ENCODE measurements around the gene ST8SIA6.
A peak's percentile ranks its signal among the peaks of the same experiment; 100 is the strongest.
"Not testable (repeated sequence)": the region's sequence is repeated elsewhere in the genome, so short reads cannot be mapped to it uniquely, and the experiment has no call there.

ST8SIA6 gene

DNA sequence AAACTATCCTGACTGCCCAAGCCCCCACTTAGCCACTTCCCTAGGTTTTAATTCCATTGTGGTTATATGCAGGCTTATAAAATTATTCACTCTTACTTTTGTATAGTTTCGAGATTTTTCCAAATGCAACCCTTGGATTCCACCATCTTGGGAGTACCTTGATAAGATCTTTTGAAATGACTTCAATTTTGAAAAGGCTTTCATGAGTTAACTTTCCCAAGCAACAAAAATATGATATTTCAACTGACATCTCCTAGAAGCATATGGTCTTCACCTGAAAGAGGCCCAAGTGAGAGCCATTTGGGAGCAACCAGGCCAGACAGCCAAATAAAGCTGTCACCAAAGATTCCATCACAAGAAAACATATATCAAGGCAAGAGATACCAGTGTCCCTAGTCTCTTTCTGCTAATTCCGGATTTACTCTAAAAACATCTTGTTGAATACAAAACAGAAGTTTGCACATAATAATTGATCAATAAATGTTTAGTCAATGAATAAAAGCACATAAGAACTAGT lies 1.7 kb upstream of the ST8SIA6 start:
- DNase-seq: no peak

DNA sequence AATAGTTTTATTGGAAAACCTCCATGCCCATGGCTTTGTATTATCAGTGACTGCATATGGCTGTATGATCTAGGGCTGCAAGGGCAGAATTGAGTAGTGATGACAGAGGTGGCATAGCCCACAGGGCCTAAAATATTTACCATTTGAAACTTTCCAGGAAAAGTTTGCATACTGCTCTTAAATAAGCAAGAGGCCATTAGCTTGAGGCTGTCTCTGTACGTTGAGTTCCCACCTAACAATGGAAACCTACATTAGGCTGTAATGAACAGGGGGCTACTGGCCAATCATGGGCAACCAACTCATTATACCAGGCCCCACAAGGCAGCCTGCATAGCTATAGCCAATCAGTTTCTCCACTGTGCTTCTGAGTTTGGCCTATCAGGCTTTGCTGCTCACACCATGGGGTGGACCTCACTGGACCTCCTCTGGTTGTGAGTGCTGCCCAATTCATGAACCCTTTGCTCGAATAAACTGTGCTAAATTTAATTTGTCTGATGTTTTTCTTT lies 673 bp upstream of the ST8SIA6 start:
- DNase-seq: no peak

DNA sequence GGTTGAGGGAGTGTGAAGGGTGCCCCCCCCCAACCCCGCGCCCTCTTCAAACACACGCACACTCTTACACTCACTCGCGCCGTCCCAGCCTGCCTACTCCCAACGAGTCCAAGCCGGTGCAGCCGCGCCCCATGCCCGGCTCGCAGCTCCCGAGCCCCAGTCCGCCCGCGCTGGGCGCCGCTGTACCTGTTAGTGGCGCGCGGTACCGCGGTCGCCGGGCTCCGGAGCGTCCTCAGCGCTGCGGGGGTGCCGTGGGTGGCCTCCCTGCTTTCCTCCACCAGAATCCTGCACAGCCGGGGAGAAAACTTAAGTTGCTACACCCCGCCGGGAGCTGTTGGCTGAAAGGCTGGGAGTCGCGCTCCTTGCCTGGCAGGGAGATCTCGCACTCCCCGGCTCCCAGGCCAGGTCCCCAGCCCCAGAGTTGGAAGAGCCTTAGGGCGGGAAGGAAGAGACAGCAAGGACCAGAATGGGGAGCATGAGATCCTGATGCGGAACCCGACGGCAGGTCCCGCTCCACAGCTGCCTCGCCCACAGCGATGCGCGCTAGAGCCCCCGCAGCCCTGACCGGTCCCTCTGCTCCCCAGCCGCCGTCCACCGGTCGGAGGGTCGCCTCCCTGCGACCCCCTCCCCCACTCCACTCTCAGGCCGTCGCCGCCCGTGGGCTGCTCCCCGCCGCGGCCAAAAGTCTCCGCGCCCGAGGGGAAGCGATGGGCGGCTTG lies 863 bp downstream of the ST8SIA6 start:
- DNase-seq: peak; percentile 40 to 45

DNA sequence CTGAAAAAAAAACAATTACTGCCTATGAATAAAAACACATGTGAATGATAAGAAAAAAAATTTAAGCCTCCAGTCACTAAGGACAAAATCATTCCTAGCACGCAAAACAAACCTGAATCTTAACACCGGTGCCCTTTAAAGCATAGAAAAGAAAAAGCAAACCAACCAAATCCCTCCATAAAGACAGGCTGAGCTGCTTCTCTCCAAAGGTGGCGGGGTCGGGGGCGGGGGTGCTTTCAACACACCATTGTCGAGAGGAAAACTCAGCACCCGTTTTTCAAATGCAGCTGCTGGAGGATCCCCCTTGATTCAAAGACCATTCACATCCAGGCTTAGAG lies 1.4 kb downstream of the ST8SIA6 start:
- DNase-seq: no peak

DNA sequence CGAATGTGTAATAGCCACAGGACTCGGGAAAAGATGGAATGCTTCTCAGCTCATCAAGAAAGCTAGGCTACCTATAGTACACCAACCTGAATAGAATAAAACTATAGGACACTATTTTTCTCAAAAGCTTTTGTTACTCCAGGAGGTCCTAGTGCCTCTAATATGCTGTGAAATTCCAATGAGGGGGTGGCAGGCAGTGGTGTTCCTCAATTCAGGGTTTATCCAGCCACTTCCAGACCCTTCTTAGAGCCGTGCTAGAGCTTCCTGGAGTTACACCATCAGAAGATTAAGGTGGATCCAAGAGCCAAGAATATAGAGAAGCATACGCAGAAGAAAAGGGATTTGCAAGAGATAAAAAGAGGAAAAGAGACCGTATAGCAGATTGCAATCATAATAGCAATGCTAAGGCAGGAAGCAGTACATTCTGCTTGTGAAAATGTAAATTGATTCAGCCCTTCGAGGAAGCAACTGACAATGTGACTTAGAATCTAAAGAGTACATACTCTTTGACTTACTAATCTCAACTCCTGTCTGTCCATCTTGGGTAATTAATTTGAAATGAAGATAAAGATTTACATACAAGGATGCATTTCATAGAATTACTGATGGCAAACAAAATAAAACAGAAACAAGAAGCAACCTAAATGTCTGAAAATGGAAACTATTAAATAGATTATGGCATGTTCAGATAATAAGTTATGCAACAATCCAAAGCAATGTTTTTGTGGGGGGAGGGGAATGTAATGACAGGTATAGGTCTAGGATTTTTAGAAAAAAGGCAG lies 2.1 kb downstream of the ST8SIA6 start:
- no peak for DNase-seq

DNA sequence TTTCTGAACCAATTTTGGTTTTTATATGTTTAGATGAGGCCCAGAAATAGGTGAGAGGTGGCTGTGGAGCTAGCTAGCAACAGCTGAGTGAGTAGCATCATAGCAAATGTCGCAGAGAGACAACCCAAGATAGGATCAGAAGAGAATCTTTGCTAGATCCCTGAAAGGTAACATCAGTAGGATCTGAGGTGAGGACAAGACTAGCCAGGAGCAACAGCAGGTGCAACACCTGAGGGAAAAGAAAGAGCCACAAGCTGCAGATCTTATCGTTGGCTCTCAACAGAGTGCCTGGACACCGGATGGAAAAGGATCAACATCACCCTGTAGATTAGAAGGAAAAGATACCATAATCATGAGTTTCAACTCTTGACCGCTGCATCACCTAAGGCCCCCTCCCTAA lies 4.4 kb downstream of the ST8SIA6 start:
- no peak for DNase-seq

DNA sequence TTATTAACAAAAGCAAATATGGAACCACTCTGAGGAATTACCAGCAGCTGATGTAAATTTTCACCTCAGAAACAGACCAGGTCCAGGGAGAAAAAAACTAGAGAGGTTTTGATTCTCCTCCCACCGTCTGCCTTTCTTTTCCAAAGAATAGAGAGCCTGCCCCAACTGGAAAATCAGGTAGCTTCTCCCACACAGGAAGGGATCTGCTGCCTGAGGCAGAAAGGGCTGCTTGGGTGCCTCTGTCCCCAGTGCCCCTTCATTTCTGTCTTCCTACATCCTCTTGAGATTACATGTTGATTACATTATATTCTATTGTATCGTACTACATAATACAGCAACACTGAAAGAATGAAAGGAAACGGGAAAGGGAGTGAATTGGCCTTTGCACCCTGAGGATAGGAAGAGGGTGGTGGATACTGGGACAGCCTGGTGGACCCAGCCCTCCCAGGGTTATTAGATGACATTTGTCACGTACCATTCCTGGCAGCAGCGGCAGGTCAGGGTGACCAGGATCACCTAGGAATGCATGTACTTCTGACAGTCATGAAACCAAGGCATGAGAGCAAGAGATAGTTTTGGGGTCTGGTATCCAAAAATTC lies 8.9 kb downstream of the ST8SIA6 start:
- no peak for DNase-seq

DNA sequence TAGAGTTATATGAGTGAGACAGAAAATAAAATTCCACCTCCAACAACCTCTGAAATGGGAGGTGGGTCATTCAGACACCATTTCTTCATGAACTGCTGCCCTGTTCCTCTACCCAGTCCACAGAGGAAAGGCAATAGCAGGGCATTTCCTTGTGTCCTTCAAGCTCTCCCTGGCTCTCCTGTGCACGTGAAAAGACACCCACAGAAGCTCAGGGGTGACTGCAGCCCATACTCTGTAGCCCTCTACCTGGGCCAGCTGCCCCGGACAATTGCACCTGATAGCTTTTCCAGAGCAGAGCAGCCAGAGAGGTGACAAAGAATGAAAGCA lies 10.0 kb downstream of the ST8SIA6 start:
- DNase-seq: no peak

DNA sequence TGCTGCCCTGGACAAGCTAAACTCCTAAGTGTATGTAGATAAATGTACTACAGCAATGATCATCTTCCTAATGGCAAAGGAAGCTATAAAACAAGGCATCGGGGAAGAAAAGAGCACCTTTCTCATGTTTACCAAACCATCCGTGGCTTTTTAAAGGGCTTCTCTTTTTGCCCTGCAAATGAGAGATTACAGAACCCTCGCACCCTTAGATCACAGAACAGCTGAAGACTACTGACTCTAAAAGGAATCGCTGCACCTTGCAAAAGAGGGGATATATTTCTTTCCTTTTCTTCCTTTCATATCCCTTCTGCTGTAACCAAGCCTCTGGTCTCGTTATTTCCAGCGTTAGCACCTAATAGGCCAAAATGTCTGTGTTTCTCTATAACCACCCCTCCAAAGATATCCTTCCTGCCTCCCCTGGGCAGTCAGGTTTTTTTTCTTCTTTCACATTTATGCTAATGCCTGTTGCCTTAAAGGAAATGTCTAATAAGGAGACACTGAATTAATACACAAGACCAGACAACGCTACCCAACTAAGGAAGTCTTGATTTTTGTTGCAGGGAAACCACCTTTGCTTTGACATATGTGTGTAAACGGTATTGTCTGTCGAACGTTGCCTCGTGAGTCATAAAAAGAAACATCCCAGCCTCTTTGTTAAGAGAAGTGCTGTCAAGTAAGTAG lies 10.5 kb downstream of the ST8SIA6 start:
- no peak for DNase-seq

DNA sequence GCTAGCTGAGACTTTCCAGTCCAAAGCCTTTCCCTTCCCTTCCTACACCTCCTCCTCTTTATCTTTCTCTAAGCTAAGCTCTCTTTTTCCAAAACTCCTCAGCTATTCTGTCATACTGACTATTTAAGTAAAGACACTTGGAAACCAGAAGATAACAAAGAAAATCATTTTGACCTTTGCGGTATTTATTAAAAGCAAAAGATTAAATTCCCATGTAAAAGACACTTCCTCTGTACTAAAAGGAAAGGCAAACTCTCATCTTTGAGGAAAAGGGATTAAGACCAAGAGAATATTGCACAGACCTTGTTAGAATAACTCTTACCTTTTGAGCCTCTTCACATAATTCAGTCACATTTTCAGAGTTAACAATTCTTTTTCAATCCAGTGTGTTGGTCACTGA lies 15.8 kb downstream of the ST8SIA6 start:
- DNase-seq: no peak

DNA sequence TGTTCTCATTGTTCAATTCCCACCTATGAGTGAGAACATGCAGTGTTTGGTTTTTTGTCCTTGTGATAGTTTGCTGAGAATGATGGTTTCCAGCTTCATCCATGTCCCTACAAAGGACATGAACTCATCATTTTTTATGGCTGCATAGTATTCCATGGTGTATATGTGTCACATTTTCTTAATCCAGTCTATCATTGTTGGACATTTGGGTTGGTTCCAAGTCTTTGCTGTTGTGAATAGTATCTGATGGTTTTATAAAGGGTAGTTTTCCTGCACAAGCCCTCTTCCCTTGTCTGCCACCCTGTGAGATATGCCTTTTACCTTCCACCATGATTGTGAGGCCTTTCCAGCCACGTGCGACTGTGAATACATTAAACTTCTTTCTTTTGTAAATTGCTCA lies 17.8 kb downstream of the ST8SIA6 start:
- DNase-seq: not testable (repeated sequence)

DNA sequence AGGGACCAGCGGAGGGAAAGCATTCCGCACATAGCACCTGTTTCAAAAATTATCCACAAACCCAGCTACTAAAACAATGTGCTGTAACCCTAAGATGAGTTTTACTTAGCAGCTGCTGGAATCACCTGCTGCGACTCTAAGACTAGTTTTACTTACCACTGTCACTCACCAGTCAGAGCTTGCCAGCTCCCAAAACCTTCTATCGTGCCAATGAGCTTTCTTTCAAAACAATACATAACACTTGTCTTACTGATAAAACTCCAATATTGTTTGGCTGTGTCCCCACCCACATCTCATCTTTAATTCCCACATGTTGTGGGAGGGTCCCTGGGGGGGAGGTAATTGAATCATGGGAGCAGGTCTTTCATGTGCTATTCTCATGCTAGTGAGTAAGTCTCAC lies 18.4 kb downstream of the ST8SIA6 start:
- DNase-seq: no peak

DNA sequence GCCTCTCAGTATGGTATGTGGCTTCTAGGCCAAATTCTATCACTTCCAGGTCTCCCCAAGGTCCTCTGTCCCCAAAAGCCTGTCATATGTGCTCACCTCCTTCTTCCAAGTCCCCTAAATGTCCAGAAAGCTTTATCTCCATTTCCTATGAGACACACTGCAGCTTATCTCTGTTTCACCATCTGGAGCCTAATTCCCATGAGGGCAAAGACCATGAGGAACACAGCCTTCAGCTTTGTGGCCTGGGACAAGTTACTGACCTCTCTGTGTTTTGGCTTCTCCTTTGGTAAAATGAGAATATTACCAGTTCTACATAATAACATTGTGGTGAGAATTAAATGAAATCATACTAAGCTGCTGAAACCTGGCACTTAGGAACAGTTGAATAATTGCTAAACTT lies 19.2 kb downstream of the ST8SIA6 start:
- DNase-seq: no peak

DNA sequence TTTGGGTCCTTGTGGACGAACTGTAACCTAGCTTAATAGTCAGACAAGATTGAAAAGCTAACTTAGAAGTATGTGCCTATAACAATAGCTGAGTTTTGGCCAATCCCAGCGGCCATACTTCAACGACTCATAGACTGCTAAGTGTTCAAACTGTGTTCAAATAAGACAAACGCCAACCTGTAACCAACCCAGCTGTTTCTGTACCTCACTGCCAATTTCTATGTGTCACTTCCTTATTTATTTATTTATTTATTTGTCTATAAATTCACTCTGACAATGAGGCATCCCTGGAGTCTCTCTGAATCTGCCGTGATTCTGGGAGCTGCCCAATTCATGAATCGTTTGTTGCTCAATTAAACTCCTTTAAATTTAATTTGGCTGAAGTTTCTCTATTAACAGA lies 21.7 kb downstream of the ST8SIA6 start:
- no peak for DNase-seq

DNA sequence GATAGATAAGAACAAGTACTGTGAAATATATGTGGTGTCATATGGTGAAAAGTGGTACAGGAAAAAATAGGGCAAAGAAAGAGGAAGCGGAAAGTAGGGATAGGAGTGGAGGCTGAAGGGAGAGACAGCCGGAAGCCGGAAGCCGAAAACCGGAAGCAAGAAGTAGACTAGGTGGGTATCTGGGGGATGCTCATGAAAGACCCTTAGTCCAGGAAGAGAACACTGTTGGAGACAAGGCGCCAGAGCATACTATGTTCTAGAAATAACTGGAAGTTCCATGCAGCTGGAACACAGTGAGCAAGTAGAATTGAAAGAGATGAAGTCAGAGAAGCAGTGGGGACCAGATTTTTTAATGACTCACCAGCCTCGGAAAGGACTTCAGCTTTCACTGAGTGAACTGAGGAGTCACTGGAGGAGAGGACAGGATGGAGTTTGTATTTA lies 22.5 kb downstream of the ST8SIA6 start:
- DNase-seq: no peak

DNA sequence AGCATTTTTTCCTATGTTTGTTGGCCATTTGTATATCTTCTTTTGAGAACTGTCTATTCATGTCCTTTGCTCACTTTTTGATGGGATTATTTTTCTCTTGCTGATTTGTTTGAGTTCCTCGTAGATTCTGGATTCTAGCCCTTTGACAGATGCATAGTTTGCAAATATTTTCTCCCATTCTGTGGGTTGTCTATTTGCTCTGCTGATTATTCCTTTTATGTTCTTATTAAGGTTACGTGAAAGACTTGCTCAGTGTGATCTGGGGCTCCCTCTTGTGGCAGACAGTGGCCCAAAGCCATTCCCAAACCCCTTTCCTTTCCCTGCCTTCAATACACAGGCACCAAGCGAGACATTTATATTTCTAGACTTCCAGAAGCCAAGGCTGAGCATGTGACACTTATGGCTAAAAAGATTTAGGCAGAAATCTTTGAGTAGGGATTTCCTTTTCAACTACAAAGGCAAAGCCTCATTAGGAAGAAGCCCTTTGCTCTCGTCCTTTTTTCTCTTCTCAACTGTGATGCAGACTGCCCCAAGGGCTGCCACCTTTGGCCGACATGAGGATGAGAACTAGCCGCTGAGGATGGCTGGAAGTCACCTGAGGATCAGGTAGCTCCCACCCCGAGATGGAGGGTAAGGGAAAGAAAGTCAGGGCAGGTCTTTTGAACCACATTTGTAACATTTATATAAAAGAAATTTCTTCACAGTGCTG lies 23.6 kb downstream of the ST8SIA6 start:
- peak; percentile 55 to 65 for DNase-seq

DNA sequence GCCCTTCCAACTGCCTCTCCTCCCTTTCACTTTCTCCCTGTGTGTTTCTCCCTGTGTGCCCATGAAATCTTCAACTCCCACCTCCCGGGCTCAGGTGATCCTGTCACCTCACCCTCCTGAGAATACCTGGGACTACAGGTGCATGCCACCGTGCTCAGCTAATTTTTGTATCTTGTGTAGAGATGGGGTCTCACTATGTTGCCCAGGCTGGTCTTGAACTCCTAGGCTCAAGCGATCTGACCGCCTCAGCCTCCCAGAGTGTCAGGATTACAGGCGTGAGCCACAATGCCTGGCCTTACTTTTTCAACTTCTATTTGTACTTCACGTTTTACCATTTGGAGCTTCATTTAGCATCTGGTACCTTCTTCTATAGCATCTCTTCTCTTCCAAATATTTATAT lies 24.9 kb downstream of the ST8SIA6 start:
- no peak for DNase-seq

DNA sequence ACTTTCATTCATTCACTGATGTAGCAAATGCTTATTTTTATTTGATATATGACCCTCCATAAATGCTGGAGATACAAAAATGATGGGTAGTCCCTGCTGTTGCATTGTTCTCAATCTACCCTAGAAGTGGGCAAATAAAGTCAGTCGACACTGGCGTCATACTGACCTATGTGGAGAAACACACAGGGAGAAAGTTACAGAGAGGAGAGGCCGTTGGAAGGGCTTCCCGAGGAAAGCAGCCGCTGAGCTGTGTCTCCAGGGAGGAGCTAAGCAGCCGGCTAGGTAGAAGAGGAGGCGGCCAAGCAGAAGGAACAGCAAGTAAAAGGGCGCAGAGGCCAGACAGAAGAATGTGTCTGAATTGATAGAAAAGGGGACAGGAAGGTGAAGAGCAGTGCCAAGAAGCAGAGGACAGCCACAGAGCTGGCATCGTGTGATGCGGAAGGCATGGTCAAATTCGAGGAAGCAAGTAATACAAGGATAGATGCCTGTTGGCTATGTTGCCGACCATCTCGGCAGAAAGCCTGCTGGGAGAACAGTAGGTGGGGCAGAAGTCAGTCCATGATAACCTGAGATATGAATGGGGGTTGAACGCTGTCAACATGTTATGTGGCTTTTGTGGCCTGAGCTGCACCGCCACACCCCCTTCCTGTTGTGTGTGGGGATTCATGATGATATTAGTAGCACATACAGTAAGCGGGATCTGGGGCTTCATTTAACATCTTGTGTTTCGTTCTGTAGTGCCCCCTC lies 25.9 kb downstream of the ST8SIA6 start:
- DNase-seq: no peak

DNA sequence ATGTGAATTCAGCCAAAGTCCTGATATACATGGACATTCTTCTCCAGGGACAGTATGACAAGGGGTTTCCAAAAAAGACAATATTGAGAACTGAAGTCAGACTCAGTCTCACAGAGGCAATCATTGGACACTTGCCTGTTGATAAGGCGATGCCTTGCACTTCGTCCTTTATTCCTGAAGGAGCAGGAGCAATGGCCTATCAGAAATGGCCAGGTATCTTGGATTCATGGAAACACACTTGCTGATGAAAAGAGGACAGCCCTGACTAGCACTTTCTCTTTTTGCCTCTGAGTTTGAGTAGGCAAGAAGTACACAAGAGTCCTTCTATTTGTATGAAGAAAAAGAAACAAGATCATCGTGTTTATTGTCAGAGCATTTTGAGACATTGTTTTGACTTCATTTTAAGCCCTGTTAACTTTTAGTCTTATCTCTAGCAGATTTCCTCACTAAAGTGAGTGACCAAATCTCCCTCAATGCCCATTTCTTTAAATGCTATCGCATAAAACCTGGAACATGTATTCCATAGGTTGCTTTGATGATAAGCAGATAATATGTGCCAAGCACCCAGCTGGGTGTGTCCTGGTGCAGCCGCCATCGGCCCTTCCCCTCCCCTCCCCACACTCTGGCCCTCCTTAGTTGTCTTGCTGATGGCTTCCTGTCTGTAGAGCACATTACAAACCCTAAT lies 26.6 kb downstream of the ST8SIA6 start:
- no peak for DNase-seq

DNA sequence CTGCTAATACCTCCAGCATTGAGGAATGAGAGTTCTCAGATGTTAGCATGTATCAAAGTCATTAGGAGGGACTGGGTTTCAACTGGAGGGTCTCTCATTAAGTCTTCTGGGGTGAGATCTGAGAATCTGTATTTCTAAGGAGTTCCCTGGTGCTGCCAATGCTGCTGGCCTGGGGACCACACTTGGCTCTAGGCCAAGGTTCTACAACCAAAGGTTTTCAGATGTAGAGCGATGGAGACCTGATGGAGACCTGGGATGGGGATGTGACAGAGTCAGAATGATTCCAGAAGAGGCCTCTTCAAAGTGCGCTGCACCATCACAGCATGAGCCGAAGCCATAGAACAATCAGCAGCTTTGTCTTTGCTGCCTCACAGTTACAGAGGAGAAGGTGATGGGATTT lies 27.2 kb downstream of the ST8SIA6 start:
- no peak for DNase-seq

DNA sequence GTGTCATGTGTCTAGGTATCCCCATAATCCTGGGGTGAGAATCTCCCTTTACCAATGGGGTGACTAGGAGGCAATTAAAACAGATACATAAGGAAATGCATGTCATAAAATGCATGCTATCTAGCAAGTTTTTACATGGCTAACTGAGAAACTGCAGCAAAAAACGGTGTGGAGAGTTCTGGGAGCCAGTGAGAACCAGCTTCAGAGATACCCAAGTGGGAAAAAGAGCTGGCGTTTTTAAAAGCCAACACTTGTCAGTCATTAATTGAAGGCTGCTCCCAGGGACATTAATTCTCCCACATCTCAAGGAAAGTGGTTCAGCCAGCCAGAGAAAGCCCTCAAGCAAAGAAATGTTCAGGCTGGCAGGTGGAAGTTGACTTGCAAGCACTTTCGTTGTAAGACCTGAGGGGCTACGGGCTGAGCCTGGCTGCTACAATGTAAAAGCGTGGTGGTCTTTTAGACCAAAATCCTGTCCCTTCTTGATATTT lies 28.1 kb downstream of the ST8SIA6 start:
- no peak for DNase-seq
